ENCODE data around the gene CSTPP1.

CSTPP1 gene

GRCh38 chr11:47166368-47166767 is 229.8 kb downstream of the CSTPP1 start:
- DNase-seq = no peak

GRCh38 chr11:47171061-47171838 is 234.7 kb downstream of the CSTPP1 start:
- no peak for DNase-seq

GRCh38 chr11:47171856-47172255 is 235.3 kb downstream of the CSTPP1 start:
- no peak for DNase-seq

- DNase-seq = no peak
These were observed 236.3 kb downstream of the CSTPP1 start for GRCh38 chr11:47172740-47173336.

GRCh38 chr11:47175746-47176327 is 239.3 kb downstream of the CSTPP1 start:
- no peak for DNase-seq

- DNase-seq = peak; percentile 81
These were observed 240.0 kb downstream of the CSTPP1 start, which contains the start of gene ARFGAP2 for GRCh38 chr11:47176328-47177228. ARFGAP2 (minus strand) TSS chr11:47176879; CDS start chr11:47176853, 26 bp downstream.

GRCh38 chr11:47177229-47177845 is 240.8 kb downstream of the CSTPP1 start:
- DNase-seq = peak; percentile 14

- DNase-seq = no peak
These were observed 241.3 kb downstream of the CSTPP1 start for GRCh38 chr11:47177846-47178245.

- no peak for DNase-seq
These were observed 241.8 kb downstream of the CSTPP1 start for GRCh38 chr11:47178316-47178715.

- DNase-seq = no peak
These were observed 242.4 kb downstream of the CSTPP1 start for GRCh38 chr11:47178737-47179654.

GRCh38 chr11:47179655-47179991 is 243.1 kb downstream of the CSTPP1 start:
- no peak for DNase-seq

- DNase-seq = no peak
These were observed 243.6 kb downstream of the CSTPP1 start for GRCh38 chr11:47180006-47180787.

GRCh38 chr11:47181271-47181670 is 244.7 kb downstream of the CSTPP1 start:
- no peak for DNase-seq

GRCh38 chr11:47182380-47182779 is 245.8 kb downstream of the CSTPP1 start:
- no peak for DNase-seq

- DNase-seq = no peak
These were observed 246.7 kb downstream of the CSTPP1 start for GRCh38 chr11:47183031-47183856.

GRCh38 chr11:47183969-47184368 is 247.4 kb downstream of the CSTPP1 start:
- no peak for DNase-seq

- no peak for DNase-seq
These were observed 248.2 kb downstream of the CSTPP1 start for GRCh38 chr11:47184711-47185304.

GRCh38 chr11:47185305-47186075 is 248.9 kb downstream of the CSTPP1 start:
- no peak for DNase-seq
